GM13976 (cell line): ENCODE measurements around the gene ARL6IP4.

Experiments used
- DNase-seq: peaks from one replicate; pipeline ENCODE4 v3.0.0; 2012; ENCODE audit warnings: low spot score
- in situ Hi-C: fragments of 300-500 bp; cut with MboI; formaldehyde crosslinking; loops from one replicate; pipeline ENCODE4 v1.12.0; 2022; ENCODE audit warnings: low sequenced_read_pairs, mixed read lengths, inconsistent platforms; ENCODE audit not compliant: unreplicated experiment
- TF ChIP-seq, protein P1 (sequence below): IDR thresholded peaks from 2 replicates; pipeline ENCODE4 v1.5.1; 2012; ENCODE audit warnings: borderline replicate concordance, mild to moderate bottlenecking; ENCODE audit not compliant: insufficient read depth; ENCODE audit errors: extremely low read depth, missing control alignments, control extremely low read depth

Gene ARL6IP4

DNA sequence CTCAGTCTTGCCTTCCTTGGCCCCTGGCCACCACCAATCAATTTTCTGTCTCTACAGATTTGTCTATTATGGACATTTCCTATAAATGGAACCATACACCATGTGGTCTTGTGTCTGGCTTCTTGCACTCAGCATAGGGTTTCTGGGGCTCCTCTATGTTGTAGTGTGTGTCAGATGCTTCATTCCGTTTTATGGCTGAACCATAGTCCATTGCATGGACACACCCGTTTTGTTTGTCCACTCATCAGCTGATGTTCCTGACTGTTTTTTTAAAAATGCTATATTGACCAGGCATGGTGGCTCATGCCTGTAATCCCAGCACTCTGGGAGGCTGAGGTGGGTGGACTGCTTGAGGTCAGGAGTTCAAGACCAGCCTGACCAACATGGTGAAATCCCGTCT, 21.0 kb downstream of the ARL6IP4 start:
- in situ Hi-C loops: no loop called here
- TF ChIP-seq, protein P1, sequence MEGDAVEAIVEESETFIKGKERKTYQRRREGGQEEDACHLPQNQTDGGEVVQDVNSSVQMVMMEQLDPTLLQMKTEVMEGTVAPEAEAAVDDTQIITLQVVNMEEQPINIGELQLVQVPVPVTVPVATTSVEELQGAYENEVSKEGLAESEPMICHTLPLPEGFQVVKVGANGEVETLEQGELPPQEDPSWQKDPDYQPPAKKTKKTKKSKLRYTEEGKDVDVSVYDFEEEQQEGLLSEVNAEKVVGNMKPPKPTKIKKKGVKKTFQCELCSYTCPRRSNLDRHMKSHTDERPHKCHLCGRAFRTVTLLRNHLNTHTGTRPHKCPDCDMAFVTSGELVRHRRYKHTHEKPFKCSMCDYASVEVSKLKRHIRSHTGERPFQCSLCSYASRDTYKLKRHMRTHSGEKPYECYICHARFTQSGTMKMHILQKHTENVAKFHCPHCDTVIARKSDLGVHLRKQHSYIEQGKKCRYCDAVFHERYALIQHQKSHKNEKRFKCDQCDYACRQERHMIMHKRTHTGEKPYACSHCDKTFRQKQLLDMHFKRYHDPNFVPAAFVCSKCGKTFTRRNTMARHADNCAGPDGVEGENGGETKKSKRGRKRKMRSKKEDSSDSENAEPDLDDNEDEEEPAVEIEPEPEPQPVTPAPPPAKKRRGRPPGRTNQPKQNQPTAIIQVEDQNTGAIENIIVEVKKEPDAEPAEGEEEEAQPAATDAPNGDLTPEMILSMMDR: no peak
- DNase-seq: no peak

DNA sequence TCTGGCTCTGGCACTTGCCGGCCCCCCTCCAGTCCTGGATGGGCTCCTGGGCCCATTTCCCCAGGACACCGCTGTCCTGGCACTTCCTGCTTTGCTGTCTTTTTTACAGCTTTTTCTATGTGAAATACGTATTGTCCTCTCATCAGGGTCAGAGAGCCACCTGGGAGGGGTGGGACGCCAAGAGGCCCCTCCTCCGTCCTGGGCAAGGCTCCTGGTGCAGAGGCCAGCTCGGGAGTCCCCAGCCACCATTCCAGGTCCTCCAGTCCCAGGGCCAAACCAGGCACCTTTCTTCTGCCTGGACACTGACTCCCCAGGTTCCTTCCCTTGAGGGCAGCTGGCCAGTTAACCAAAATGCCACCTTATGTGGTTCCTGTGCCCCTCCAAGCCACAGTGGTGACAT, 22.8 kb downstream of the ARL6IP4 start:
- no peak for DNase-seq
- TF ChIP-seq, protein P1: no peak
- in situ Hi-C loops: no loop called here

DNA sequence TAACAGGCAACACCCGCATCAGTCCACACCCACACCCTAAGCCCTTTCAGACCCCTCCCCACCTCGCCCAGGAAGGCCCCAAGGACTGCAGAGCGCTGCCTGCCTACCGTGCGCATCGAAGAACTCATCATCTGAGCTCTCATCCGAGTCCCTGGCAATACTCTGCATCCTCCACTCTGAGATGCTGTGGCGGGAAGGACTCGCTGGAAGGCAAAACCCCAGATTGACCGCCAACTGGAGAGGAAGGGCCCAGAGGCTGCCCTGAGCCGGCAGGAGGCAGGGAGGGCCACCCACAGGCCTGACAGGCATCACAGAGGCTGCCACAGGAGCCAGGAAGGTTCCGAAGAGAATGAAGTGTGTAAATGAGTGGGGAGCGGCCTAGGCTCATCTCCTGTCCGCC, 23.8 kb downstream of the ARL6IP4 start:
- in situ Hi-C loops: no loop called here
- no peak for DNase-seq

DNA sequence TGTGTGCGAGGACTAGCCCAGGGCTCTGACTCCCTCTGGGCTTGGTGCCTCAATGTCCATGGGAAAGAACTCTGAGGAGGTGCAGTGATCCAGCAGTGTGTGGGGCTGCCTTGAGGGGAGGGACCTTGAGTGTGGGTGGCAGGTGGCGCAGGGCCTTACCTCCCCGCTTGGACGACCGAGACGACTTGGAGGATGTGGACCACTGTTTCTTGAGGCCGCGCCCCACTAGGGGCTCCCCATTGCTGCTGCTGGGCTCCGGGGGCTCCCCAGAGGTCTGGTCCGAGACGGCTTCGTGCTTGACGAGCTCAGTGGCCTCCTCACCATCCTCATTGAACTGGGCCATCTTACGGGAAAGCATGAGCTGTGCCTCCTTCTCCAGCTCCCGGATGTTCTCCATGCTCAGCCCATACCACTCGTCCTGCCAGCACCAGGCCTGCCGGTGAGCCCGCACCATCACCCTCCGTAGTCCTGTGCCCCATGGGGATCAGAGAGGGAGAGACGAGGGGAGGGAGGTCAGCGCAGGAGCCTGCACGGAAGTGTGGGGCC, 24.7 kb downstream of the ARL6IP4 start:
- in situ Hi-C loops: no loop called here
- TF ChIP-seq, protein P1: no peak
- DNase-seq: no peak

More for the DNA sequence above, 23.8 kb downstream of the ARL6IP4 start:
- TF ChIP-seq, protein P1: no peak

DNA sequence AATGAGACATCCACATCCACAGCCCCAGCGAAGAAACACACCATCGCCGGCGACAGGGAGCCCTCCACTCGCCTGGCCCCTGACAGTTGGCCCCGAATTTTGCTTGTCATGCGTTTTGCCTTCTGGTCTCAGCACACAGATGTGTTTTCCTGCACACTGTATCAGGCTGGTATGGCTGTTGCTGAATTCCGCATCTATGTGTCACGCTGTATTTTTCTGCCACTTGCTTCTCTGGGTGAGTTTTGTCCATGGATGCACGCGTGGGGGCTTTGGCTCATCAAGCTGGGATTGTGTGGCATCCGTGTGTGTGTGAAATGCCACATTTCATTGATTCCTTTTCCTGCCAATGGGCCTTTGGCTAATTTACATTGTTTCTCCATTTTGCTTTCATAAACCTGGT, 26.5 kb downstream of the ARL6IP4 start:
- in situ Hi-C loops: no loop called here
- TF ChIP-seq, protein P1: no peak
- DNase-seq: no peak

DNA sequence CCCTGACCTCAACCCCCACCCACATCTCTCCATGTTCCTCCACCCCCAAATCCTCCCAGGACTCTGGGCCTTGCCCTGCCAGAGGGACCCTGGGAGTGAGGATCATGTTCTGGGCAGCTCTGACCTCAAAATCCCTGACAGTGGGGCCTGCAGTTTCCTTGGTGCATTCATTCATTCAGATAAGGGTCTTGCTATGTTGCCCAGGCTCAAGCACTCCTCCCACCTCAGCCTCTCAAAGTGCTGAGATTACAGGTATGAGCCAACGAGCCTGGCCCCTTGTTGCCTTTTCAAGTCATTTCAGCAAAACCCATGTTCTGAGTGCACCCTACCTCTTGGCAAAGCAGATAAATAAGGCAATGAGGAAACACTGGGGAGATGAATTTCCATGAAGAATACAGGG, 29.6 kb downstream of the ARL6IP4 start:
- DNase-seq: no peak
- in situ Hi-C loops: no loop called here
- TF ChIP-seq, protein P1: no peak
